BE2C (cell line): ENCODE data around the gene CRYM.

ENCODE experiments used
- DNase-seq: peaks from one replicate; pipeline ENCODE4 v3.0.0-alpha.2; 2020
- H3K27me3 ChIP-seq: fragments of 250-450 bp; sonication (Bioruptor Pico); 2 replicates; pipeline ENCODE4 v1.5.1; 2020; ENCODE audit warnings: mild to moderate bottlenecking
- H3K36me3 ChIP-seq: fragments of 250-450 bp; sonication (Bioruptor Pico); 2 replicates; pipeline ENCODE4 v1.5.1; 2020; ENCODE audit warnings: mild to moderate bottlenecking
- H3K4me1 ChIP-seq: fragments of 250-450 bp; sonication (Bioruptor Pico); 2 replicates; pipeline ENCODE4 v1.5.1; 2020
- H3K4me3 ChIP-seq: 2 replicates; pipeline ENCODE4 v1.5.1; 2011; ENCODE audit warnings: low read depth, low read length
- H3K9me3 ChIP-seq: fragments of 250-450 bp; sonication (Bioruptor Pico); 2 replicates; pipeline ENCODE4 v1.5.1; 2020
- CTCF ChIP-seq: IDR thresholded peaks from 2 replicates; pipeline ENCODE4 v1.5.1; 2012; ENCODE audit warnings: mild to moderate bottlenecking, low read depth, low read length

Gene CRYM

DNA sequence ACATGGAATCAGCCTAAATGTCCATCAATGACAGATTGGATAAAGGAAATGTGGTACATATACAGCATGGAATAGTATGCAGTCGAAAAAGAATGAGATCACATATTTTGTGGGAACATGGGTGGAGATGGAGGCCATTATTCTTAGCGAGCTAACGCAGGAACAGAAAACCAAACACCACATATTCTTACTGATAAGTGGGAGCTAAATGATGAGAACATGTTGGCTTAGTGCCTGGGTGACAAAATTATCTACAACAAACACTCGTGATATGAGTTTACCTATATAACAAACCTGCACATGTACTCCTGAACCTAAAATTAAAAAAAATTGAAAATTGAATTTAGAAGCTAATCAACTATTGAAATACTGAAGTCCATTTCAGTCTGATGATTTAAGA, 38.4 kb downstream of the CRYM start:
- no peak for DNase-seq
- H3K4me3 ChIP-seq = no peak overlapping the region
- H3K9me3 ChIP-seq = no peaks in the 10 kb centered on the region
- H3K36me3 ChIP-seq = no peaks in the 10 kb centered on the region
- TF ChIP-seq CTCF = no peak
- H3K27me3 ChIP-seq = peaks cover 3% of the 10 kb centered on the region
- H3K4me1 ChIP-seq = no peaks in the 10 kb centered on the region

DNA sequence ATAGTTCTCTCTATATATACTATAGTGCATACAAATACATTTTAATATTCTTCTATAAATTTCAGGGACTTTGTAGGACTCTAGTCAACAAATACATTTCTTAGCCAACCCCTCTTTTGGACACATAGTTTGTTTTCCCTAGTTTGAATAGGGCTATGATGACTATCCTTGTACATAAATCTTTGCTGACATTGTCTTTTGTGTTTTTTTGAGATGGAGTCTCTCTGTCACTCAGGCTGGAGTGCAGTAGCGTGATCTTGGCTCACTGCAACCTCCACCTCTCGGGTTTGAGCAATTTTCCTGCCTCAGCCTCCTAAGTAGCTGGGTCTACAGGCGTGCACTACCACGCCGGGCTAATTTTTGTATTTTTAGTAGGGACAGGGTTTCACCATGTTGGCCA, 41.3 kb downstream of the CRYM start:
- no peaks in the 10 kb centered on the region for H3K36me3 ChIP-seq
- no peaks in the 10 kb centered on the region for H3K4me1 ChIP-seq
- no peak for DNase-seq
- TF ChIP-seq CTCF = no peak
- H3K9me3 ChIP-seq = no peaks in the 10 kb centered on the region
- no peak overlapping the region for H3K4me3 ChIP-seq
- peaks cover 2% of the 10 kb centered on the region for H3K27me3 ChIP-seq

DNA sequence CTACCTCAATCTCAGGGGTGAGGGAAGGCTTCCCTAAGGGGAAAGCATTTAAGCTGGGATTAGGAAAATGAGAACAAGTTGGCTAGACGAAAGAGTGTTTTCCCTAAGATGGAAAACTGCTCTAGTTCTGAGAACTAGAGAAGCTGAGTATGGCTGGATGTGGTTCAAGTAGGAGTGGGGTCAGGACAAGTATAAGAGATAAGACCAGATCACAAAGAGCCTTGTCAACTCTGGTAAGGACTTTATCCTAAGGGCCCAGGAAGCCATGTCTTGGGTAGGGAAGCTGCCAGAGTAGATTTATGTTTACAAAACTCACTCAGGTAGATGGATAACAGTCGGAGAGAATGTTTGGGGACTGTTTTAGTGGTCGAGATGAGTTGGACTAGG, 42.9 kb downstream of the CRYM start:
- no peak for TF ChIP-seq CTCF
- H3K27me3 ChIP-seq = peaks cover 6% of the 10 kb centered on the region
- H3K9me3 ChIP-seq = no peaks in the 10 kb centered on the region
- no peak for DNase-seq
- H3K4me3 ChIP-seq = no peak overlapping the region
- no peaks in the 10 kb centered on the region for H3K36me3 ChIP-seq
- no peaks in the 10 kb centered on the region for H3K4me1 ChIP-seq

GRCh38 chr16:21233521-21234150, 44.5 kb downstream of the CRYM start, which contains the start of gene ANKS4B:
Gene ANKS4B (plus strand): TSS chr16:21233699. CDS start chr16:21233738, 39 bp downstream.
- no peaks in the 10 kb centered on the region for H3K36me3 ChIP-seq
- H3K9me3 ChIP-seq = no peaks in the 10 kb centered on the region
- H3K4me3 ChIP-seq = no peak within 1 kb of the TSS
- no peaks in the 10 kb centered on the region for H3K4me1 ChIP-seq
- no peak for DNase-seq
- H3K27me3 ChIP-seq = peaks cover 6% of the 10 kb centered on the region; the same call in 1 of the 2 replicates
- no peak for TF ChIP-seq CTCF

- Histone ChIP-seq H3K9me3 (no peaks in the 10 kb centered on the region), H3K36me3 (no peaks in the 10 kb centered on the region), H3K4me1 (no peaks in the 10 kb centered on the region), H3K4me3 (no peak overlapping the region), H3K27me3 (peaks cover 6% of the 10 kb centered on the region; the same call in 1 of the 2 replicates)
- no peak for DNase-seq
- TF ChIP-seq CTCF = no peak
These were observed 45.0 kb downstream of the CRYM start for GRCh38 chr16:21233045-21233520.

DNA sequence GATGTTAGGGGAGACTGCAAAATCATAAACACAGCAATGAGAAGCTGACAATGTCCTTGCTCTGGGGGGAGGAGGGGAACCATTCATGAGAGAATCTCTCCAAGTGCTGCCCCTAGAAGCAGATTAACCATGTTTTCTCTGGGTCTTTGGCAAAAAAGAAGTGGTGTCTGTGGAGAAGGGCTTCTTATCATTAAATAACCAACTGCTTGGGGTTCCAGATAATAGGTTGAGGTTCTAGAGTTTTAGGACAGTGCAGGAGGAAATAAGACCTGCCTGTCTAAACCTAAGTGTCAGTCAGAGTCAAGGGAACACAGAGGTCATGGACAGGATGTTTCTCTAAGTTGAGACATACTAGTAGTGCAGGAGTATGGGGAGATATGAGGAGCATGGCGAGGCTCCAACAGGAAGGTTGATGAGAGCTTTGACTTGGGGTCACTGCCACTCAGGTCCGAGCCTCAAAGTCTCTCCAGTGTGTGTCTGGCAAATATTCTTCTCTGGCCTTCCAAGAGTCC, 49.7 kb downstream of the CRYM start:
- no peak for DNase-seq
- Histone ChIP-seq H3K4me1 (no peaks in the 10 kb centered on the region), H3K9me3 (no peaks in the 10 kb centered on the region), H3K4me3 (no peak overlapping the region), H3K27me3 (peaks cover 13% of the 10 kb centered on the region), H3K36me3 (no peaks in the 10 kb centered on the region)
- TF ChIP-seq CTCF = no peak
